ENCODE data around the gene OR6V1. TPM values are rescaled to one million over a fixed set of nuclear protein-coding genes. Genes with fewer than 3 reads are reported as not detected.

OR6V1 gene
- total and polyA plus RNA-seq, 4 donors, result not detected

DNA sequence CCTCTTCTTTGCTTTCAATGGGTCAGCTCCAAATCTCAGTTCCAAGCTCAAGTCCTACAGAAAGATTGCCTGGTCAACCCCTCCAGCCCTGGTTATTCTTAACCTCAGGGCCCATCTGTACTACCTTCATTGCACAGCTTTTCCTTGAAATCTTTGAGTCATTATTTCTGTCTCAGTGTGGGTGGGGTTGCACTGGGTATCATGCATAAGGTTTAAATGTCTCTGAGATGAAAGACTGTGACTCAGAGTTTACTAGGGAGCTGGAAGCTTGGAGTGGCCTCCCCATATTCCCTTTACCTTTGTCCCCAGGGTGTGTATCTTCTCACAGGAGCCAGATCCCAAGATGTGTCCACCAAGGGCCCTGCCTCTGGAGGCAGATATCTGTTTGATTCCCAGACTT lies 3.3 kb upstream of the OR6V1 start:
- Histone ChIP-seq H3K4me3 (no peak overlapping the region), H3K27me3 (ENCODE audit: control insufficient read depth in 3 of 3, insufficient read depth in 3 of 3, low read length in 2 of 3) (peaks cover 0 to 2% (median 0%) of the 10 kb centered on the region in 3 donors), H3K27ac (ENCODE audit: low read depth in 1 of 2, low read length in 1 of 2) (peak overlapping the region in 1 of 2 donors; percentile 26), H3K36me3 (ENCODE audit: control insufficient read depth in 4 of 4, insufficient read depth in 4 of 4, low read length in 4 of 4) (no peaks in the 10 kb centered on the region), H3K9ac (ENCODE audit: insufficient read depth in 1 of 2, low read length in 2 of 2) (no peak overlapping the region), H3K4me1 (ENCODE audit: control insufficient read depth in 5 of 5, insufficient read depth in 5 of 5, low read length in 5 of 5) (no peaks in the 10 kb centered on the region), H3K9me3 (ENCODE audit: control insufficient read depth in 4 of 4, insufficient read depth in 3 of 4, low read length in 3 of 4) (peaks cover 0 to 3% (median 0%) of the 10 kb centered on the region in 4 donors)
- TF ChIP-seq, protein P1, sequence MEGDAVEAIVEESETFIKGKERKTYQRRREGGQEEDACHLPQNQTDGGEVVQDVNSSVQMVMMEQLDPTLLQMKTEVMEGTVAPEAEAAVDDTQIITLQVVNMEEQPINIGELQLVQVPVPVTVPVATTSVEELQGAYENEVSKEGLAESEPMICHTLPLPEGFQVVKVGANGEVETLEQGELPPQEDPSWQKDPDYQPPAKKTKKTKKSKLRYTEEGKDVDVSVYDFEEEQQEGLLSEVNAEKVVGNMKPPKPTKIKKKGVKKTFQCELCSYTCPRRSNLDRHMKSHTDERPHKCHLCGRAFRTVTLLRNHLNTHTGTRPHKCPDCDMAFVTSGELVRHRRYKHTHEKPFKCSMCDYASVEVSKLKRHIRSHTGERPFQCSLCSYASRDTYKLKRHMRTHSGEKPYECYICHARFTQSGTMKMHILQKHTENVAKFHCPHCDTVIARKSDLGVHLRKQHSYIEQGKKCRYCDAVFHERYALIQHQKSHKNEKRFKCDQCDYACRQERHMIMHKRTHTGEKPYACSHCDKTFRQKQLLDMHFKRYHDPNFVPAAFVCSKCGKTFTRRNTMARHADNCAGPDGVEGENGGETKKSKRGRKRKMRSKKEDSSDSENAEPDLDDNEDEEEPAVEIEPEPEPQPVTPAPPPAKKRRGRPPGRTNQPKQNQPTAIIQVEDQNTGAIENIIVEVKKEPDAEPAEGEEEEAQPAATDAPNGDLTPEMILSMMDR (IDR thresholded peaks at IDR 0.05; ENCODE audit: control extremely low read depth, extremely low read depth), result no peak
- DNase-seq (no peak), ATAC-seq (ENCODE audit: insufficient read depth, low FRiP score) (no peak)

DNA sequence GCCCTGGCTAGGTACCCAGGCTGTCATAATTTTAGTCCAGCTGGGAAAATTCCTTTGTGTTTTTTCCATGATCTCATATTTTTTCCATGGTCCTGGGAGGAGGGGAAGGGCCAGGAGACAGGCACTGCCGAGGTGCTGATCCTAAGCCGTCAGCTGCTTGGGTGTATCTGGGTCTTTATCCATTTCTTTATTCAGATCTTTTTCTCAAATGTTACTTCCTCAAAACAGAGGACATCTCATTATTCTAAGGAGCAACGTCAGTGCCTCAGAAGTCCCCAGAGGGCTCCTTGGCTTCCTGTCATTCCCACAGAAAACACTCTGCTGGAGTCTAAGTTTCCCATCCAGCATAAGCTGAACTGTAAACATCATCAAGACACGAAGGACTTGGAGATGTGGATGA lies 2.8 kb upstream of the OR6V1 start:
- H3K36me3 ChIP-seq (ENCODE audit: control insufficient read depth in 4 of 4, insufficient read depth in 4 of 4, low read length in 4 of 4), result no peaks in the 10 kb centered on the region
- H3K27ac ChIP-seq (ENCODE audit: low read depth in 1 of 2, low read length in 1 of 2), result peak overlapping the region in 1 of 2 donors; percentile 26
- H3K27me3 ChIP-seq (ENCODE audit: control insufficient read depth in 3 of 3, insufficient read depth in 3 of 3, low read length in 2 of 3), result peaks cover 0 to 3% (median 0%) of the 10 kb centered on the region in 3 donors
- H3K4me3 ChIP-seq, result no peak overlapping the region
- peaks cover 0 to 3% (median 0%) of the 10 kb centered on the region in 4 donors for H3K9me3 ChIP-seq (ENCODE audit: control insufficient read depth in 4 of 4, insufficient read depth in 3 of 4, low read length in 3 of 4)
- DNase-seq, result peak in 1 of 3 donors; percentile 30
- 30% methylated on average over 4 of the region's 4 CpGs for WGBS, 2 donors
- H3K4me1 ChIP-seq (ENCODE audit: control insufficient read depth in 5 of 5, insufficient read depth in 5 of 5, low read length in 5 of 5), result no peaks in the 10 kb centered on the region
- no peak for ATAC-seq (ENCODE audit: insufficient read depth, low FRiP score)
- H3K9ac ChIP-seq (ENCODE audit: insufficient read depth in 1 of 2, low read length in 2 of 2), result no peak overlapping the region
- TF ChIP-seq, protein P1 (IDR thresholded peaks at IDR 0.05; ENCODE audit: control extremely low read depth, extremely low read depth), result no peak

DNA sequence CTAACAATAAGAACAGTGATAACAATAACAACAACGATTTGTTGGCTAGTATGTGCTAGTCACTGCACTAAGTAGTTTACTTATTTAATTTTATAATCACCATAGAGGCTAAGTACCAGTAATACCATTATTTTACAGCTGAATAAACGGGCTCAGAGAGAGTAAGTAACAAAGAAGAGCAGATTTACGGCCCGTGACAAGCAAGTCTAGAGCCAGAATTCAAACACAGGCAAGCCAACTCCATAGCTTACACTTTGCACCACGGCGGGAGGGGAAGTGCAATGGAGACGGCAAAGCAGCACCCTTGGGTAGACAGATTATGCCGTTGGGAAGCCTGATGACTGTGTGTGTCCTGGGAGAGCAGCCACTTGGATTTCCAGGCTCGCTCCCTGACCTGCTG lies 1.2 kb upstream of the OR6V1 start:
- Histone ChIP-seq H3K27ac (ENCODE audit: low read depth in 1 of 2, low read length in 1 of 2) (no peak overlapping the region), H3K9me3 (ENCODE audit: control insufficient read depth in 4 of 4, insufficient read depth in 3 of 4, low read length in 3 of 4) (peaks cover 0 to 3% (median 0%) of the 10 kb centered on the region in 4 donors), H3K9ac (ENCODE audit: insufficient read depth in 1 of 2, low read length in 2 of 2) (no peak overlapping the region), H3K36me3 (ENCODE audit: control insufficient read depth in 4 of 4, insufficient read depth in 4 of 4, low read length in 4 of 4) (no peaks in the 10 kb centered on the region), H3K27me3 (ENCODE audit: control insufficient read depth in 3 of 3, insufficient read depth in 3 of 3, low read length in 2 of 3) (peaks cover 0 to 4% (median 0%) of the 10 kb centered on the region in 3 donors), H3K4me3 (no peak overlapping the region), H3K4me1 (ENCODE audit: control insufficient read depth in 5 of 5, insufficient read depth in 5 of 5, low read length in 5 of 5) (no peaks in the 10 kb centered on the region)
- TF ChIP-seq, protein P1 (IDR thresholded peaks at IDR 0.05; ENCODE audit: control extremely low read depth, extremely low read depth), result no peak
- ATAC-seq (ENCODE audit: insufficient read depth, low FRiP score) (no peak), DNase-seq (no peak)
- WGBS, 2 donors, result 51 to 76% methylated on average over 9 of the region's 9 CpGs

DNA sequence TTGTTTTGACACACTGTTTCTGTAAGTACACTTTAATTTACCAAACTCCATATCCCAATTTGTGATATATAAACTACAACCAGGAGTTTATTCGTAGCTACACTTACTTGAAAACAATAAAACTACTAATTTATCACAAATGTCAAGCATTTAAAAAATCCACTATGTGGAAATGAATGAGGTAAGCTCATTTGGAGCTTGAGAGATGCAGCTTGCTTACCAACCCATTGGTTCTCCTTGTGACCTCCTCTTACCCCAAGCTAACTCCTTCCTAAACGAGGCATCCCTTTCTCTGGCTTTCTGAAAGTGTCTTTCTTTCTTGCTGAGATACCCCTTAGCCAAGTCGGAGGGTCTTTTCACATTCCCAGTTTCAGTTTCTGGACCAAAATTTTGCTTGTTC lies 2.5 kb downstream of the OR6V1 start:
- DNase-seq (no peak), ATAC-seq (ENCODE audit: insufficient read depth, low FRiP score) (no peak)
- peaks cover 0 to 4% (median 0%) of the 10 kb centered on the region in 3 donors for H3K27me3 ChIP-seq (ENCODE audit: control insufficient read depth in 3 of 3, insufficient read depth in 3 of 3, low read length in 2 of 3)
- WGBS, 2 donors, result 65 to 80% methylated on average over 3 of the region's 3 CpGs
- H3K4me1 ChIP-seq (ENCODE audit: control insufficient read depth in 5 of 5, insufficient read depth in 5 of 5, low read length in 5 of 5), result no peaks in the 10 kb centered on the region
- H3K4me3 ChIP-seq, result no peak overlapping the region
- TF ChIP-seq, protein P1 (IDR thresholded peaks at IDR 0.05; ENCODE audit: control extremely low read depth, extremely low read depth), result no peak
- no peak overlapping the region for H3K27ac ChIP-seq (ENCODE audit: low read depth in 1 of 2, low read length in 1 of 2)
- peaks cover 0 to 3% (median 0%) of the 10 kb centered on the region in 4 donors for H3K9me3 ChIP-seq (ENCODE audit: control insufficient read depth in 4 of 4, insufficient read depth in 3 of 4, low read length in 3 of 4)
- no peaks in the 10 kb centered on the region for H3K36me3 ChIP-seq (ENCODE audit: control insufficient read depth in 4 of 4, insufficient read depth in 4 of 4, low read length in 4 of 4)
- no peak overlapping the region for H3K9ac ChIP-seq (ENCODE audit: insufficient read depth in 1 of 2, low read length in 2 of 2)
